Left ventricle myocardium inferior (tissue), 1 donor: ENCODE results near the gene TAPBP. TPM values are rescaled to one million over a fixed set of nuclear protein-coding genes. Genes with fewer than 3 reads are reported as not detected.
"Not testable (repeated sequence)": the region's sequence is repeated elsewhere in the genome, so short reads cannot be mapped to it uniquely, and the experiment has no call there.

ENCODE experiments used
- DNase-seq: peaks from one replicate; pipeline ENCODE4 v3.0.0-alpha.2; 2020
- H3K27ac ChIP-seq: fragments of 200-600 bp; replicated peaks from 2 replicates; pipeline ENCODE4 v1.8.0; 2021
- H3K27me3 ChIP-seq: fragments of 200-600 bp; 2 replicates; pipeline ENCODE4 v1.8.0; 2021; ENCODE audit warnings: low read depth
- H3K36me3 ChIP-seq: fragments of 200-600 bp; 2 replicates; pipeline ENCODE4 v1.8.0; 2021
- H3K4me1 ChIP-seq: fragments of 200-600 bp; 2 replicates; pipeline ENCODE4 v1.8.0; 2021
- H3K4me3 ChIP-seq: fragments of 200-600 bp; 2 replicates; pipeline ENCODE4 v1.8.0; 2021; ENCODE audit warnings: mild to moderate bottlenecking, moderate library complexity
- H3K9me3 ChIP-seq: fragments of 200-600 bp; replicated peaks from 2 replicates; pipeline ENCODE4 v1.8.0; 2021
- intact Hi-C: fragments of 100-400 bp; cut with micrococcal nuclease; formaldehyde crosslinking; loops from one replicate; pipeline ENCODE4 v1.11.0; 2022
- total RNA-seq: library from RNA; stranded (reverse); fragmentation: NEBNext Ultra II Directional; extraction: Animal tissue kit (Norgen Biotek cat#: 25700); gene quantifications from one replicate; pipeline ENCODE4 v1.2.1, GENCODE V29; 2021
- TF ChIP-seq, protein P1 (sequence below): fragments of 200-600 bp; IDR thresholded peaks from 2 replicates; pipeline ENCODE4 v1.8.0; 2021; ENCODE audit warnings: antibody characterized with exemption, mild to moderate bottlenecking, borderline replicate concordance
- donor health status: DM: no; HTN: yes; CAD: no; lungs with severe emphysema.

The TAPBP gene
- total RNA-seq, 1 donor from 2014 or later, result 92.3 TPM

DNA sequence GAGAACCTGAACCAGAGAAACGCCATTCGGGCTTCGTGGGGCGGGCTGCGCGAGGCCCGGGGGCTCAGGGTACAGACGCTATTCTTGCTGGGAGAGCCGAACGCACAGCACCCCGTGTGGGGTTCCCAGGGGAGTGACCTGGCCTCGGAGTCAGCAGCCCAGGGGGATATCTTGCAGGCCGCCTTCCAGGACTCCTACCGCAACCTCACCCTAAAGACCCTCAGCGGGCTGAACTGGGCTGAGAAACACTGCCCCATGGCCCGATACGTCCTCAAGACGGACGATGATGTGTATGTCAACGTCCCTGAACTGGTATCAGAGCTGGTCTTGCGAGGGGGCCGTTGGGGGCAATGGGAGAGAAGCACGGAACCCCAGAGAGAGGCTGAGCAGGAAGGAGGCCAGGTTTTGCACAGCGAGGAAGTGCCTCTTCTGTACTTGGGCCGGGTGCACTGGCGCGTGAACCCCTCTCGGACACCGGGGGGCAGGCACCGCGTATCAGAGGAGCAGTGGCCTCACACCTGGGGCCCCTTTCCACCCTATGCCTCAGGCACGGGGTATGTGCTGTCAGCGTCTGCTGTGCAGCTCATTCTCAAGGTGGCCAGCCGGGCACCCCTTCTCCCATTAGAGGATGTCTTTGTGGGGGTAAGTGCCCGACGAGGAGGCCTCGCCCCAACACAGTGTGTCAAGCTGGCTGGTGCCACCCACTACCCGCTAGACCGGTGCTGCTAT, 36.1 kb downstream of the TAPBP start:
- Histone ChIP-seq H3K27ac (peak overlapping the region; percentile 97), H3K9me3 (no peaks in the 10 kb centered on the region), H3K36me3 (peaks cover 71% of the 10 kb centered on the region), H3K4me3 (peak overlapping the region; percentile 88), H3K27me3 (no peaks in the 10 kb centered on the region), H3K4me1 (peaks cover 67% of the 10 kb centered on the region)
- intact Hi-C loops, result no loop called here
- DNase-seq, result no peak
- TF ChIP-seq, protein P1, sequence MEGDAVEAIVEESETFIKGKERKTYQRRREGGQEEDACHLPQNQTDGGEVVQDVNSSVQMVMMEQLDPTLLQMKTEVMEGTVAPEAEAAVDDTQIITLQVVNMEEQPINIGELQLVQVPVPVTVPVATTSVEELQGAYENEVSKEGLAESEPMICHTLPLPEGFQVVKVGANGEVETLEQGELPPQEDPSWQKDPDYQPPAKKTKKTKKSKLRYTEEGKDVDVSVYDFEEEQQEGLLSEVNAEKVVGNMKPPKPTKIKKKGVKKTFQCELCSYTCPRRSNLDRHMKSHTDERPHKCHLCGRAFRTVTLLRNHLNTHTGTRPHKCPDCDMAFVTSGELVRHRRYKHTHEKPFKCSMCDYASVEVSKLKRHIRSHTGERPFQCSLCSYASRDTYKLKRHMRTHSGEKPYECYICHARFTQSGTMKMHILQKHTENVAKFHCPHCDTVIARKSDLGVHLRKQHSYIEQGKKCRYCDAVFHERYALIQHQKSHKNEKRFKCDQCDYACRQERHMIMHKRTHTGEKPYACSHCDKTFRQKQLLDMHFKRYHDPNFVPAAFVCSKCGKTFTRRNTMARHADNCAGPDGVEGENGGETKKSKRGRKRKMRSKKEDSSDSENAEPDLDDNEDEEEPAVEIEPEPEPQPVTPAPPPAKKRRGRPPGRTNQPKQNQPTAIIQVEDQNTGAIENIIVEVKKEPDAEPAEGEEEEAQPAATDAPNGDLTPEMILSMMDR, result no peak

DNA sequence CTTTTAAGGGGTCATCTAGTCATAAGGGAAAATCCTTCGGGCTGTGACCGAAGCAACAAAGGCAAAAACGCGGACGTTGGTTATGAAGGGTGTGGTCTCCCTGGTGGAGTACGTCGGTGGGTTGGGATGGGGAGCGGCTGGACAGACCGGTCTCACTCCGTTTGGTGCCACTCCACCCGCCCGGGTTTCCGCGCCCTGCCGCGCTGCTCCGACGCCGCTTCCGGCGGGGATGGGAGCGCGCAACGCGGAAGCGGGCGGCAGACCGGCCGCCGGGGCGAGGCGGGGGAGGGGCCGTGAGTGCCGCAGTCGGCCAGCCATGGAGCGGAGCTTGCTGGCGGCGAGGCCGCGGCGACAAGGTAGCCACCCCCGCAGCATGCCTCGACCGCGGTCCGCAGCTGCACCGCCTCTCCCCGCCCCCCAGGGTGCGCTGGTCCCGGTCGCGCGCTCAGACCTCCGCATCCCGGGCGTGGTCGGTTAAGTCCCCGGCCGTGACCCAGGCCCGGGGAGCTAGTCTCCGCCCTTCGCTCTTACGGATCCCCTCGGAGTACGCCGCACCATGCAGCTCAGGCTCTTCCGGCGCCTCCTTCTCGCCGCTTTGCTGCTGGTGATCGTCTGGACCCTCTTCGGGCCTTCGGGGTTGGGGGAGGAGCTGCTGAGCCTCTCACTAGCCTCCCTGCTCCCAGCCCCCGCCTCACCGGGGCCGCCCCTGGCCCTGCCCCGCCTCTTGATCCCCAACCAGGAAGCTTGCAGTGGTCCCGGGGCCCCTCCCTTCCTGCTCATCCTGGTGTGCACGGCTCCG, 36.8 kb downstream of the TAPBP start, which contains the start of gene B3GALT4:
Gene B3GALT4 (plus strand): TSS at position 260 of the 799 bp plus-strand sequence. CDS start 297 bp downstream, at position 557.
- intact Hi-C loops, result no loop called here
- H3K27ac ChIP-seq, result peak within 1 kb of the TSS; percentile 97
- peaks cover 75% of the 10 kb centered on the region for H3K4me1 ChIP-seq
- H3K27me3 ChIP-seq, result no peaks in the 10 kb centered on the region
- TF ChIP-seq, protein P1, result peak; percentile 74
- H3K36me3 ChIP-seq, result peaks cover 69% of the 10 kb centered on the region
- H3K4me3 ChIP-seq, result peak within 1 kb of the TSS; percentile 88
- DNase-seq, result peak; percentile 78
- H3K9me3 ChIP-seq, result no peaks in the 10 kb centered on the region

DNA sequence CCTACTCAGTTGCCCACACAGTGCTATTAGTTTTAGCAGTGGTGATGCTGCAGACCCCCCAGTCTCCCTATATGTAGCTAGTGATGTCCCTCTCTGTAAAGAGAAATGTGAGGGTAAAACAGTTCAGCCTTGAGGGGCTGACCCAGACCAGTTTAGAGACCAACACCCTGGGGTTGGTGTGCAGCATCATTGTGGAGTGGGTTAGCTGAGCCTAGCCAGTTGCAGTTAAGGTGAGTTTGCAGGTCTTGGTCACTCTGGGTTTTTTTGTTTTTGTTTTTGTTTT, 37.4 kb downstream of the TAPBP start:
- DNase-seq, result no peak
- Histone ChIP-seq H3K4me1 (peaks cover 77% of the 10 kb centered on the region), H3K9me3 (no peaks in the 10 kb centered on the region), H3K27me3 (no peaks in the 10 kb centered on the region), H3K27ac (peak overlapping the region; percentile 97), H3K36me3 (peaks cover 64% of the 10 kb centered on the region), H3K4me3 (peak overlapping the region; percentile 88)
- TF ChIP-seq, protein P1, result no peak
- intact Hi-C loops, result no loop called here

DNA sequence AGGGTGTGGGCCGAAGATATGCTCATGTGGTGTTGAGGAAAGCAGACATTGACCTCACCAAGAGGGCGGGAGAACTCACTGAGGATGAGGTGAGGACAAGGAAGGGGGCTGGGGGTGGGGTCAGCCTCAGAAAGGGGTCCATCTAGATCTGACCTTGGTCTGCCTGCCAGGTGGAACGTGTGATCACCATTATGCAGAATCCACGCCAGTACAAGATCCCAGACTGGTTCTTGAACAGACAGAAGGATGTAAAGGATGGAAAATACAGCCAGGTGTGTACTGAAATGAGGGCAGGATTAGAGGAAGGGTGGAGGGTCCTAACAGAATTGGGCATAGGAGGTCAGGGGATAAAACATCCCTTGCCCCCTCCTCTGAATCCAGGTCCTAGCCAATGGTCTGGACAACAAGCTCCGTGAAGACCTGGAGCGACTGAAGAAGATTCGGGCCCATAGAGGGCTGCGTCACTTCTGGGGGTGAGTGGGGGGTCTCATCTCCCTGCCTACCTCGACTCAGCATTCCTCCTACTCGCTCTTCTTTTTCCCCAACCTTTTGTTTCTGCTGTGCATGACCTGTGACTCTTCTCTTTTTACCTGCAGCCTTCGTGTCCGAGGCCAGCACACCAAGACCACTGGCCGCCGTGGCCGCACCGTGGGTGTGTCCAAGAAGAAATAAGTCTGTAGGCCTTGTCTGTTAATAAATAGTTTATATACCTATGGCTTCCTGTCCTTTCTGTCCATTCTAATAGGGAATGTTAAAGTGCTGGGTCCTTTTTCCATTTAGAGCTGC, 37.9 kb downstream of the TAPBP start:
- DNase-seq, intact Hi-C loops, H3K9me3 ChIP-seq, H3K27me3 ChIP-seq: not testable (repeated sequence)
- peak overlapping the region; percentile 97 for H3K27ac ChIP-seq
- H3K4me3 ChIP-seq, result peak overlapping the region; percentile 88
- peaks cover 82% of the 10 kb centered on the region for H3K4me1 ChIP-seq
- H3K36me3 ChIP-seq, result peaks cover 60% of the 10 kb centered on the region

DNA sequence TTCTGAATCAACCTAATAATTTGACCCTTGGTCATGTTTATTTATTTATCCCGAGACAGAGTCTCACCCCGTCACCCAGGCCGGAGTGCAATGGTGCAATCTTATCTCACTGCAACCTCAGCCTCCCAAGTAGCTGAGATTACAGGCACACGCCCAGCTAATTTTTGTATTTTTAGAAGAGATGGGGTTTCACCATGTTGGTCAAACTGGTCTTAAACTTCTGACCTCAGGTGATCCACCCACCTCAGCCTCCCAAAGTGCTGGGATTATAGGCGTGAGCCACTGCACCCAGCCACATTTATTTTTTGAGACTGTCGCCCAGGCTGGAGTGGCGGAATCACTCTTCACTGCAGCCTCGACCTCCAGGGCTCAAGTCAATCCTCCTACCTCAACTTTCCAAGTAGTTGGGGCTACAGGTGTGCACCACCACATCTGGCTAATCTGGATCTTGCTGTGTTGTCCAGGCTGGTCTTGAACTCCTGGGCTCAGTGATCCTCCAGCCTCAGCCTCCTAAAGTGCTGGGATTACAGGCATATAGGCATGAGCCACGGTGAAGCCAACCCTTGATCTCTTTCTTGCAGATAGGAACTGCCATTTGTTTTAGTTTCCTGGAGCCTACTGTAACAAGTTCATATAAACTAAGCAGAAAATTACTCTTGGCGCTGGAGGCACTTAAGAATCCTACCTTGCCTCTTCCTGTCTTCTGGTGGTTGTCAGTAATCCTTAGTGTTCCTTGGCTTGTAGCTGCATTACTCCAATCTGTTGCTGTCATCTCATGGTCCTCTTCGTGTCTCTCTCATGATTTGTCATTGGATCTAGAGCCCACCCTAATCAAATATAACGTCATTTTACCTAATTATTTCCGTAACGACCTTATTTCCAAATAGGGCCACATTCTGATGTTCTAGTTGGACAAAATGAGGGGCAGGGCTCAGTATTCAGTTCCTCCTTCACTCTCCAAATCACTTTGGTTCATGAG, 39.7 kb downstream of the TAPBP start:
- Histone ChIP-seq H3K4me1 (peaks cover 91% of the 10 kb centered on the region), H3K27me3 (no peaks in the 10 kb centered on the region), H3K4me3 (no peak overlapping the region), H3K9me3 (no peaks in the 10 kb centered on the region), H3K27ac (no peak overlapping the region), H3K36me3 (peaks cover 47% of the 10 kb centered on the region)
- TF ChIP-seq, protein P1, result no peak
- intact Hi-C loops, result no loop called here
- no peak for DNase-seq
